ENCODE data around the gene ADH1C. TPM values are rescaled to one million over a fixed set of nuclear protein-coding genes. Genes with fewer than 3 reads are reported as not detected.
A peak's percentile ranks its signal among the peaks of the same experiment; 100 is the strongest.

Gene ADH1C
- polyA plus RNA-seq = 40.5 TPM
- long read RNA-seq, donor 1, partial matches to known transcripts = 0 of 1 reads
- long read RNA-seq, donor 1, other reads (novel, unspliced or antisense) = 0 of 1 reads
- long read RNA-seq, donor 2, transcript ADH1C-204 (9 exons, 1,740 nt) = major isoform, 13 of 23 reads
- long read RNA-seq, donor 2, partial matches to known transcripts = 10 of 23 reads
- long read RNA-seq, donor 2, other reads (novel, unspliced or antisense) = 0 of 23 reads
- long read RNA-seq, donor 3, transcript ADH1C-204 (9 exons, 1,740 nt) = major isoform, 8 of 23 reads
- long read RNA-seq, donor 3, partial matches to known transcripts = 15 of 23 reads
- long read RNA-seq, donor 3, other reads (novel, unspliced or antisense) = 0 of 23 reads
- long read RNA-seq, donor 4, partial matches to known transcripts = 0 of 4 reads
- long read RNA-seq, donor 4, other reads (novel, unspliced or antisense) = 0 of 4 reads
- long read RNA-seq, donor 5, partial matches to known transcripts = 0 of 1 reads
- long read RNA-seq, donor 5, other reads (novel, unspliced or antisense) = 0 of 1 reads
- long read RNA-seq, donor 6, transcript ADH1C-204 (9 exons, 1,740 nt) = major isoform, 7 of 7 reads
- long read RNA-seq, donor 6, partial matches to known transcripts = 0 of 7 reads
- long read RNA-seq, donor 6, other reads (novel, unspliced or antisense) = 0 of 7 reads
- long read RNA-seq, donor 7, transcript ADH1C-204 (9 exons, 1,740 nt) = major isoform, 8 of 8 reads
- long read RNA-seq, donor 7, partial matches to known transcripts = 0 of 8 reads
- long read RNA-seq, donor 7, other reads (novel, unspliced or antisense) = 0 of 8 reads
- long read RNA-seq, donor 8, transcript ADH1C-204 (9 exons, 1,740 nt) = major isoform, 15 of 20 reads
- long read RNA-seq, donor 8, partial matches to known transcripts = 5 of 20 reads
- long read RNA-seq, donor 8, other reads (novel, unspliced or antisense) = 0 of 20 reads
- long read RNA-seq, donor 9, transcript ADH1C-204 (9 exons, 1,740 nt) = major isoform, 9 of 10 reads
- long read RNA-seq, donor 9, partial matches to known transcripts = 0 of 10 reads
- long read RNA-seq, donor 9, other reads (novel, unspliced or antisense) = 0 of 10 reads
- long read RNA-seq, donor 10, transcript ADH1C-204 (9 exons, 1,740 nt) = major isoform, 39 of 59 reads
- long read RNA-seq, donor 10, partial matches to known transcripts = 14 of 59 reads
- long read RNA-seq, donor 10, other reads (novel, unspliced or antisense) = 6 of 59 reads
- long read RNA-seq, donor 11, transcript ADH1C-204 (9 exons, 1,740 nt) = major isoform, 9 of 9 reads
- long read RNA-seq, donor 11, partial matches to known transcripts = 0 of 9 reads
- long read RNA-seq, donor 11, other reads (novel, unspliced or antisense) = 0 of 9 reads

GRCh38 chr4:99352602-99353537 is at the start of gene ADH1C:
TSS of gene ADH1C (minus strand) at chr4:99352746. CDS start at chr4:99352675, 71 bp downstream.
- no peak within 1 kb of the TSS for H3K27ac ChIP-seq (ENCODE audit: low read length)

GRCh38 chr4:99400831-99401230 is 48.3 kb upstream of the ADH1C start:
- no peak for DNase-seq
- Histone ChIP-seq H3K36me3 (ENCODE audit: control insufficient read depth, insufficient read depth, low read length) (no peaks in the 10 kb centered on the region), H3K9me3 (ENCODE audit: control insufficient read depth, low read depth, low read length) (peaks cover 4% of the 10 kb centered on the region), H3K4me3 (ENCODE audit: low read length) (no peak overlapping the region), H3K27ac (ENCODE audit: low read length) (no peak overlapping the region), H3K4me1 (ENCODE audit: control insufficient read depth, insufficient read depth, low read length) (peaks cover 37% of the 10 kb centered on the region), H3K27me3 (ENCODE audit: control insufficient read depth, insufficient read depth, low read length) (no peaks in the 10 kb centered on the region)

More at GRCh38 chr4:99352602-99353537, at the start of gene ADH1C:
- Histone ChIP-seq H3K27me3 (ENCODE audit: control insufficient read depth, insufficient read depth, low read length) (no peaks in the 10 kb centered on the region), H3K4me3 (ENCODE audit: low read length) (peak within 1 kb of the TSS; percentile 32), H3K4me1 (ENCODE audit: control insufficient read depth, insufficient read depth, low read length) (no peaks in the 10 kb centered on the region), H3K36me3 (ENCODE audit: control insufficient read depth, insufficient read depth, low read length) (no peaks in the 10 kb centered on the region), H3K9me3 (ENCODE audit: control insufficient read depth, low read depth, low read length) (no peaks in the 10 kb centered on the region)
- DNase-seq = peak; percentile 37 to 75
- WGBS (ENCODE audit: insufficient coverage, low lambda C conversion rate) = 21% methylated on average over 3 of the region's 10 CpGs

- WGBS (ENCODE audit: insufficient coverage, low lambda C conversion rate) = no CpG with 5 or more reads among the region's 1 CpG
- Histone ChIP-seq H3K27ac (ENCODE audit: low read length) (no peak overlapping the region), H3K36me3 (ENCODE audit: control insufficient read depth, insufficient read depth, low read length) (no peaks in the 10 kb centered on the region), H3K4me3 (ENCODE audit: low read length) (no peak overlapping the region), H3K9me3 (ENCODE audit: control insufficient read depth, low read depth, low read length) (peaks cover 4% of the 10 kb centered on the region), H3K4me1 (ENCODE audit: control insufficient read depth, insufficient read depth, low read length) (peaks cover 27% of the 10 kb centered on the region), H3K27me3 (ENCODE audit: control insufficient read depth, insufficient read depth, low read length) (no peaks in the 10 kb centered on the region)
- DNase-seq = no peak
Observed at GRCh38 chr4:99399017-99399416, 46.5 kb upstream of the ADH1C start.

GRCh38 chr4:99395595-99396364 is 43.2 kb upstream of the ADH1C start:
- H3K4me3 ChIP-seq (ENCODE audit: low read length) = no peak overlapping the region
- no peak for DNase-seq
- H3K9me3 ChIP-seq (ENCODE audit: control insufficient read depth, low read depth, low read length) = peaks cover 4% of the 10 kb centered on the region
- H3K27me3 ChIP-seq (ENCODE audit: control insufficient read depth, insufficient read depth, low read length) = no peaks in the 10 kb centered on the region
- H3K4me1 ChIP-seq (ENCODE audit: control insufficient read depth, insufficient read depth, low read length) = peaks cover 4% of the 10 kb centered on the region
- no peaks in the 10 kb centered on the region for H3K36me3 ChIP-seq (ENCODE audit: control insufficient read depth, insufficient read depth, low read length)
- no CpG with 5 or more reads among the region's 3 CpGs for WGBS (ENCODE audit: insufficient coverage, low lambda C conversion rate)
- peak overlapping the region; percentile 41 for H3K27ac ChIP-seq (ENCODE audit: low read length)

- peaks cover 4% of the 10 kb centered on the region for H3K4me1 ChIP-seq (ENCODE audit: control insufficient read depth, insufficient read depth, low read length)
- DNase-seq = peak in 1 of 2 donors; percentile 51
- H3K9me3 ChIP-seq (ENCODE audit: control insufficient read depth, low read depth, low read length) = peaks cover 4% of the 10 kb centered on the region
- peak overlapping the region; percentile 41 for H3K27ac ChIP-seq (ENCODE audit: low read length)
- H3K4me3 ChIP-seq (ENCODE audit: low read length) = no peak overlapping the region
- H3K27me3 ChIP-seq (ENCODE audit: control insufficient read depth, insufficient read depth, low read length) = no peaks in the 10 kb centered on the region
- H3K36me3 ChIP-seq (ENCODE audit: control insufficient read depth, insufficient read depth, low read length) = no peaks in the 10 kb centered on the region
Observed at GRCh38 chr4:99394896-99395295, 42.4 kb upstream of the ADH1C start.

- no peak overlapping the region for H3K4me3 ChIP-seq (ENCODE audit: low read length)
- H3K36me3 ChIP-seq (ENCODE audit: control insufficient read depth, insufficient read depth, low read length) = no peaks in the 10 kb centered on the region
- DNase-seq = no peak
- no peaks in the 10 kb centered on the region for H3K27me3 ChIP-seq (ENCODE audit: control insufficient read depth, insufficient read depth, low read length)
- WGBS (ENCODE audit: insufficient coverage, low lambda C conversion rate) = no CpG with 5 or more reads among the region's 1 CpG
- no peaks in the 10 kb centered on the region for H3K9me3 ChIP-seq (ENCODE audit: control insufficient read depth, low read depth, low read length)
- H3K4me1 ChIP-seq (ENCODE audit: control insufficient read depth, insufficient read depth, low read length) = peaks cover under 1% of the 10 kb centered on the region
- no peak overlapping the region for H3K27ac ChIP-seq (ENCODE audit: low read length)
Observed at GRCh38 chr4:99390055-99390454, 37.5 kb upstream of the ADH1C start.

- Histone ChIP-seq H3K27me3 (ENCODE audit: control insufficient read depth, insufficient read depth, low read length) (no peaks in the 10 kb centered on the region), H3K4me3 (ENCODE audit: low read length) (no peak overlapping the region), H3K9me3 (ENCODE audit: control insufficient read depth, low read depth, low read length) (no peaks in the 10 kb centered on the region), H3K27ac (ENCODE audit: low read length) (no peak overlapping the region), H3K36me3 (ENCODE audit: control insufficient read depth, insufficient read depth, low read length) (no peaks in the 10 kb centered on the region), H3K4me1 (ENCODE audit: control insufficient read depth, insufficient read depth, low read length) (no peaks in the 10 kb centered on the region)
- no peak for DNase-seq
Observed at GRCh38 chr4:99389606-99390005, 37.1 kb upstream of the ADH1C start.

- WGBS (ENCODE audit: insufficient coverage, low lambda C conversion rate) = 83% methylated on average over 1 of the region's 5 CpGs
- H3K9me3 ChIP-seq (ENCODE audit: control insufficient read depth, low read depth, low read length) = no peaks in the 10 kb centered on the region
- H3K4me1 ChIP-seq (ENCODE audit: control insufficient read depth, insufficient read depth, low read length) = no peaks in the 10 kb centered on the region
- peak overlapping the region; percentile 9 for H3K27ac ChIP-seq (ENCODE audit: low read length)
- no peaks in the 10 kb centered on the region for H3K27me3 ChIP-seq (ENCODE audit: control insufficient read depth, insufficient read depth, low read length)
- no peak overlapping the region for H3K4me3 ChIP-seq (ENCODE audit: low read length)
- DNase-seq = peak in 1 of 2 donors; percentile 29
- no peaks in the 10 kb centered on the region for H3K36me3 ChIP-seq (ENCODE audit: control insufficient read depth, insufficient read depth, low read length)
Observed at GRCh38 chr4:99383833-99384392, 31.4 kb upstream of the ADH1C start.

- peak overlapping the region; percentile 9 for H3K27ac ChIP-seq (ENCODE audit: low read length)
- H3K9me3 ChIP-seq (ENCODE audit: control insufficient read depth, low read depth, low read length) = no peaks in the 10 kb centered on the region
- no peak overlapping the region for H3K4me3 ChIP-seq (ENCODE audit: low read length)
- H3K4me1 ChIP-seq (ENCODE audit: control insufficient read depth, insufficient read depth, low read length) = no peaks in the 10 kb centered on the region
- WGBS (ENCODE audit: insufficient coverage, low lambda C conversion rate) = 83% methylated on average over 1 of the region's 3 CpGs
- no peaks in the 10 kb centered on the region for H3K36me3 ChIP-seq (ENCODE audit: control insufficient read depth, insufficient read depth, low read length)
- no peaks in the 10 kb centered on the region for H3K27me3 ChIP-seq (ENCODE audit: control insufficient read depth, insufficient read depth, low read length)
- DNase-seq = no peak
Observed at GRCh38 chr4:99383399-99383798, 30.9 kb upstream of the ADH1C start.
